Cardiac fibroblast (primary cell): ENCODE results near the gene FER.
"Not testable (repeated sequence)": the region's sequence is repeated elsewhere in the genome, so short reads cannot be mapped to it uniquely, and the experiment has no call there.

Source experiments
- DNase-seq, 2 donors: peaks; one replicate each; pipeline versions ENCODE4 v3.0.0 to v3.0.0-alpha.2; 2010; ENCODE audit warnings: low read depth in 2 of 2
- H3K4me3 ChIP-seq, 2 donors: replicated peaks in 1 of 2; 1 replicate in 1 of 2; 2 replicates in 1 of 2; pipeline ENCODE4 v1.5.1; 2011; ENCODE audit warnings: low read depth in 2 of 2, low read length in 2 of 2, mild to moderate bottlenecking in 2 of 2, moderate library complexity in 1 of 2
- TF ChIP-seq, protein P1 (sequence below): IDR thresholded peaks from one replicate; pipeline ENCODE4 v1.5.1; 2011; ENCODE audit warnings: low read depth, mild to moderate bottlenecking, low read length, inconsistent platforms

The FER gene

DNA sequence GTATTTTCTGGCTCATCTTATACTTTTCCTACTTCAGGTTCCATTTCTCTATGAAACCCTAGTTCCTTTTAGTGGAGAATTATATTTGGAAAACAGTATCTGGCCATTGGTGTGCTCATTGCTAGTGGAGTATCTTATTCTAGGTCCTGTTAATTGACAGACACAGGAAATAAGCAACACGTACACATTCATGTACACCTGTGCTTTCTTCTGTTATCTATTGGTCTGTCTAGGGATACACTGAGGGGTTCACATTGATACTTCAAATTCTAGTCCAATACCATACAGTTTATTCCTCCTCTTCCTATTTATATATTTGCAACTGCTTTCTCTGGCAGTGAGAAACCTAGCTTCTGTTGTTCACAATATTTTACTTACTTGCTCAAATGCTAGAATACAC is 110.2 kb downstream of the FER start:
- no peak for DNase-seq
- no peak overlapping the region for H3K4me3 ChIP-seq
- TF ChIP-seq, protein P1, sequence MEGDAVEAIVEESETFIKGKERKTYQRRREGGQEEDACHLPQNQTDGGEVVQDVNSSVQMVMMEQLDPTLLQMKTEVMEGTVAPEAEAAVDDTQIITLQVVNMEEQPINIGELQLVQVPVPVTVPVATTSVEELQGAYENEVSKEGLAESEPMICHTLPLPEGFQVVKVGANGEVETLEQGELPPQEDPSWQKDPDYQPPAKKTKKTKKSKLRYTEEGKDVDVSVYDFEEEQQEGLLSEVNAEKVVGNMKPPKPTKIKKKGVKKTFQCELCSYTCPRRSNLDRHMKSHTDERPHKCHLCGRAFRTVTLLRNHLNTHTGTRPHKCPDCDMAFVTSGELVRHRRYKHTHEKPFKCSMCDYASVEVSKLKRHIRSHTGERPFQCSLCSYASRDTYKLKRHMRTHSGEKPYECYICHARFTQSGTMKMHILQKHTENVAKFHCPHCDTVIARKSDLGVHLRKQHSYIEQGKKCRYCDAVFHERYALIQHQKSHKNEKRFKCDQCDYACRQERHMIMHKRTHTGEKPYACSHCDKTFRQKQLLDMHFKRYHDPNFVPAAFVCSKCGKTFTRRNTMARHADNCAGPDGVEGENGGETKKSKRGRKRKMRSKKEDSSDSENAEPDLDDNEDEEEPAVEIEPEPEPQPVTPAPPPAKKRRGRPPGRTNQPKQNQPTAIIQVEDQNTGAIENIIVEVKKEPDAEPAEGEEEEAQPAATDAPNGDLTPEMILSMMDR, result no peak

DNA sequence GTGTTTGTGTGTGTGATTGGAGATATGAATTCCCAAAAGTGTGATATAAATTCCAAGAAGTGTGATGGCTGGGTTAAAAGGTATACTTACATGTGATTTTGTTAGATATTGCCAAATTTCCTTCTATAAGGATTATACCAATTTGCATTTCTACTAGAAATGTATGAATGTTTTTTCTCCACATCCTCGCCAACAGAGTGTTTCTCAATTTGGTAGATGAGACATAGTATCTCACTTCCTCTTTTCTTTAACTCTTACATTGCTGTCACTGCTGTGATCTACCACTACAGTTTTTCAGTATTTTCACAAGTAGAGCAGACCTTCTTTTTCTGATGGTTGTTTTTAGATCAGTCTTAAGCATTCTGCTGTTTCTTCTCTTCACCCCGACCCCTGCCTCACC is 111.3 kb downstream of the FER start:
- TF ChIP-seq, protein P1, result no peak
- H3K4me3 ChIP-seq, result no peak overlapping the region
- DNase-seq, result peak; percentile 46 to 71

DNA sequence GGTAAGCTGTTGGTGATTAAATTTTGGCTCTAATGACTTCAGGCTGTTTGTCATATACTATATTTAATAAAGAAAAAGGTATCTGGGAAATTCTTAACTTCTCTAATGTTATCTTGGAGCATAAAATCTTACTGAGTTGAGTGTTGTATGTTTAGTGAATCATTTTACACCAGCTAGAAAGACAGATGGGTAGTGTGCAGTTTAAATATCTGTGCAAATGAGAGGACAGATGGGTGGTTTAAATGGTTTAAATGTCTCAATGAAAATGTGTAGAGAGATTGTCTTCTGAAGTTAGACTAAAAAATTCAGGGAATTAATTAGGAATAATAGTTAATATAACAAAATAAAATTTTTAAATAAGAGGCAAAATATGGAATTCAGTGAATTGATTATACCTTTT is 114.5 kb downstream of the FER start:
- TF ChIP-seq, protein P1, result no peak
- H3K4me3 ChIP-seq, result no peak overlapping the region
- no peak for DNase-seq

DNA sequence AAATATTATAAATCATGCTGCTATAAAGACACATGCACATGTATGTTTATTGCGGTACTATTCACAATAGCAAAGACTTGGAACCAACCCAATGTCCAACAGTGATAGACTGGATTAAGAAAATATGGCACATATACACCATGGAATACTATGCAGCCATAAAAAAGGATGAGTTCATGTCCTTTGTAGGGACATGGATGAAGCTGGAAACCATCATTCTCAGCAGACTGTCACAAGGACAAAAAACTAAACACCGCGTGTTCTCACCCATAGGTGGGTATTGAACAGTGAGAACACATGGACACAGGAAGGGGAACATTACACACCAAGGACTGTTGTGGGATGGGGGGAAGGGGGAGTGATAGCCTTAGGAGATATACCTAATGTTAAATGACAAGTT is 118.4 kb downstream of the FER start:
- DNase-seq, H3K4me3 ChIP-seq: not testable (repeated sequence)

DNA sequence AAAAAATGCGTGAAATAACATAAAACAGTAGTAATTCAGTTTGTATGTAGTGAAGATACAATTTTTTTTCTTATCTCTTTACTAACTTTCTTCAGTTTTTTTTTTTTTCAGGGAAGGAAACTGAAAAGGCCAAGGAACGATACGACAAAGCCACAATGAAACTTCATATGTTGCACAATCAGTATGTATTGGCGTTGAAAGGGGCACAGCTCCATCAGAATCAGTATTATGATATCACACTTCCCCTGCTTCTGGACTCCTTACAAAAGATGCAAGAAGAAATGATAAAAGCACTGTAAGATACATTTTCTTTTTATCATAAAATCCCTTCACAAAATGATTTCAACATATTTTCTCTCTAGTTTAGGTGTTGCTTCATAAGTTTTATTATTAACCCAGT is 120.0 kb downstream of the FER start:
- no peak overlapping the region for H3K4me3 ChIP-seq
- TF ChIP-seq, protein P1, result no peak
- peak in 1 of 2 donors; percentile 53 for DNase-seq

DNA sequence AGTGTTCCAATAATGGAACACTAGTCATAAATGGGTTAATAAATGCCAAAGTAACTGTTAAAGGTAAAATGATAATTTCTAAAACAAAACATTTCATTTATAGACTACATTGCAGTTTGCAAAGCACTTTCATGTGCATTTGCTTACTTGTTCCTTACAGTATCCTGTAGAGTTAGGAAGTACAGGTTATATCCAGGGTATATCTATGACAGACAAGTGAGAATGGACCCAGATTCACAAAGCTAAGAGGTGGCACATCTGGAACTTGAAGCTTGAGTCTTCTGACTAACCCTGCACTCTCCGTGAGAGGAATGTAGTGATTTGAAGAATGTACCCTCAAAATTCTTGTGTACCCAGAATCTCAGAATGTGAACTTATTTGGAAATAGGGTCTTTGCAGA is 121.4 kb downstream of the FER start:
- DNase-seq, result no peak
- TF ChIP-seq, protein P1, result no peak
- no peak overlapping the region for H3K4me3 ChIP-seq

DNA sequence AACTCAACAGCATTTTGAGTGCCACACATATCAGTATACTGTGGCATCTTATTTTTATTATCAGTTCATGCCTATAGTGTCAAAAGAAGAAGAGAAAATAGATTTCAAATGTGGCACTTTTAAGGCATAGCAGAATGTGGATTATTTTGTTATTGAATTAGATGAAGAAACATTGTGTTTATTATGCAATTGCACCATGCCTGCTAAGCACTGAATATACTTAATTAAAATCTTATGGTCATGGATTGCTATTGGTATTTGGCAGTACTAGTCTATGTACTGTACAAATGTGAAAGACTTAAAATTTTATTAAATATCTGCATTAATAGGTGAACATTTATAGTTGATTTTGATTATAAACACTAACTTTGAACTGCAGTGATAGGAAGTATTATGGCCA is 128.8 kb downstream of the FER start:
- no peak overlapping the region for H3K4me3 ChIP-seq
- TF ChIP-seq, protein P1, result no peak
- no peak for DNase-seq
